ENCODE results near the gene LYZ.

The LYZ gene

GRCh38 chr12:69343357-69343756, 4.8 kb upstream of the LYZ start:
- H2BK5ac ChIP-seq (ENCODE audit: low read length): no peak overlapping the region
- WGBS, 2 donors (ENCODE audit: extremely low coverage in 2 of 2, insufficient read length in 2 of 2, insufficient replicate concordance in 1 of 2): no CpG with 5 or more reads among the region's 3 CpGs
- peaks cover 0 to 33% (median 0%) of the 10 kb centered on the region in 3 experiments for H3K27me3 ChIP-seq (ENCODE audit: control insufficient read depth in 3 of 3, insufficient read depth in 3 of 3, low read depth in 1 of 3, low read length in 3 of 3)
- no peaks in the 10 kb centered on the region for H3K9me3 ChIP-seq (replicated peaks in 1 of 2; ENCODE audit: control insufficient read depth in 2 of 2, insufficient read depth in 1 of 2, low read depth in 1 of 2, low read length in 2 of 2)
- H4K91ac ChIP-seq (ENCODE audit: low read depth, low read length, poor library complexity): no peak overlapping the region
- H3K23ac ChIP-seq (ENCODE audit: low read depth, low read length, poor library complexity): no peak overlapping the region
- H2AK5ac ChIP-seq (ENCODE audit: low read depth, low read length): no peak overlapping the region
- no peak overlapping the region for H3K9ac ChIP-seq (ENCODE audit: low read depth, low read length, poor library complexity)
- no peaks in the 10 kb centered on the region for H3K36me3 ChIP-seq (replicated peaks in 1 of 2; ENCODE audit: control insufficient read depth in 2 of 2, insufficient read depth in 2 of 2, low read length in 2 of 2)
- H3K14ac ChIP-seq (ENCODE audit: low read length): no peak overlapping the region
- DNase-seq (ENCODE audit: low spot score): no peak
- peaks cover 0 to 3% of the 10 kb centered on the region in 2 donors for H3K4me1 ChIP-seq (ENCODE audit: control insufficient read depth in 2 of 2, insufficient read depth in 1 of 2, low read depth in 1 of 2, low read length in 2 of 2)
- H3K27ac ChIP-seq (replicated peaks; ENCODE audit: low read length): no peak overlapping the region
- H4K8ac ChIP-seq (ENCODE audit: low read depth, low read length): no peak overlapping the region
- H2AFZ ChIP-seq (ENCODE audit: low read length): no peak overlapping the region
- no peak overlapping the region for H2BK120ac ChIP-seq (ENCODE audit: low read depth, low read length)
- H2BK15ac ChIP-seq (ENCODE audit: low read length): no peak overlapping the region
- H3K4me2 ChIP-seq (ENCODE audit: insufficient read depth, low read length, poor library complexity, severe bottlenecking): no peak overlapping the region
- no peak overlapping the region for H3K4me3 ChIP-seq (ENCODE audit: low read length in 2 of 2)
- no peak overlapping the region for H2BK12ac ChIP-seq (ENCODE audit: low read length)
- no peaks in the 10 kb centered on the region for H3K79me1 ChIP-seq (ENCODE audit: low read depth, low read length)
- no peak overlapping the region for H3K18ac ChIP-seq (ENCODE audit: low read length)
- no peak overlapping the region for H3K4ac ChIP-seq (ENCODE audit: low read length)

GRCh38 chr12:69343885-69344612, 4.1 kb upstream of the LYZ start:
- H3K27ac ChIP-seq (replicated peaks; ENCODE audit: low read length): no peak overlapping the region
- H3K4me3 ChIP-seq (ENCODE audit: low read length in 2 of 2): no peak overlapping the region
- DNase-seq (ENCODE audit: low spot score): no peak
- peaks cover 0 to 33% (median 0%) of the 10 kb centered on the region in 3 experiments for H3K27me3 ChIP-seq (ENCODE audit: control insufficient read depth in 3 of 3, insufficient read depth in 3 of 3, low read depth in 1 of 3, low read length in 3 of 3)
- no peaks in the 10 kb centered on the region for H3K9me3 ChIP-seq (replicated peaks in 1 of 2; ENCODE audit: control insufficient read depth in 2 of 2, insufficient read depth in 1 of 2, low read depth in 1 of 2, low read length in 2 of 2)
- H3K4me1 ChIP-seq (ENCODE audit: control insufficient read depth in 2 of 2, insufficient read depth in 1 of 2, low read depth in 1 of 2, low read length in 2 of 2): peaks cover 0 to 3% of the 10 kb centered on the region in 2 donors
- no peak overlapping the region for H3K23ac ChIP-seq (ENCODE audit: low read depth, low read length, poor library complexity)
- no peaks in the 10 kb centered on the region for H3K36me3 ChIP-seq (replicated peaks in 1 of 2; ENCODE audit: control insufficient read depth in 2 of 2, insufficient read depth in 2 of 2, low read length in 2 of 2)
- no peak overlapping the region for H3K4me2 ChIP-seq (ENCODE audit: insufficient read depth, low read length, poor library complexity, severe bottlenecking)
- H3K9ac ChIP-seq (ENCODE audit: low read depth, low read length, poor library complexity): no peak overlapping the region
- H2BK120ac ChIP-seq (ENCODE audit: low read depth, low read length): no peak overlapping the region
- H2BK5ac ChIP-seq (ENCODE audit: low read length): no peak overlapping the region
- H2BK15ac ChIP-seq (ENCODE audit: low read length): no peak overlapping the region
- H4K91ac ChIP-seq (ENCODE audit: low read depth, low read length, poor library complexity): no peak overlapping the region
- H3K79me1 ChIP-seq (ENCODE audit: low read depth, low read length): no peaks in the 10 kb centered on the region
- no peak overlapping the region for H2BK12ac ChIP-seq (ENCODE audit: low read length)
- no peak overlapping the region for H3K14ac ChIP-seq (ENCODE audit: low read length)
- no peak overlapping the region for H3K18ac ChIP-seq (ENCODE audit: low read length)
- no peak overlapping the region for H2AFZ ChIP-seq (ENCODE audit: low read length)
- no peak overlapping the region for H3K4ac ChIP-seq (ENCODE audit: low read length)
- H4K8ac ChIP-seq (ENCODE audit: low read depth, low read length): no peak overlapping the region
- WGBS, 2 donors (ENCODE audit: extremely low coverage in 2 of 2, insufficient read length in 2 of 2, insufficient replicate concordance in 1 of 2): no CpG with 5 or more reads among the region's 3 CpGs
- H2AK5ac ChIP-seq (ENCODE audit: low read depth, low read length): no peak overlapping the region

- no peak overlapping the region for H2AK5ac ChIP-seq (ENCODE audit: low read depth, low read length)
- H4K91ac ChIP-seq (ENCODE audit: low read depth, low read length, poor library complexity): no peak overlapping the region
- no peak overlapping the region for H3K27ac ChIP-seq (replicated peaks; ENCODE audit: low read length)
- H3K9me3 ChIP-seq (replicated peaks in 1 of 2; ENCODE audit: control insufficient read depth in 2 of 2, insufficient read depth in 1 of 2, low read depth in 1 of 2, low read length in 2 of 2): no peaks in the 10 kb centered on the region
- H3K27me3 ChIP-seq (ENCODE audit: control insufficient read depth in 3 of 3, insufficient read depth in 3 of 3, low read depth in 1 of 3, low read length in 3 of 3): peaks cover 0 to 33% (median 0%) of the 10 kb centered on the region in 3 experiments
- no peaks in the 10 kb centered on the region for H3K36me3 ChIP-seq (replicated peaks in 1 of 2; ENCODE audit: control insufficient read depth in 2 of 2, insufficient read depth in 2 of 2, low read length in 2 of 2)
- H4K8ac ChIP-seq (ENCODE audit: low read depth, low read length): no peak overlapping the region
- H2BK15ac ChIP-seq (ENCODE audit: low read length): no peak overlapping the region
- no CpG with 5 or more reads among the region's 2 CpGs for WGBS, 2 donors (ENCODE audit: extremely low coverage in 2 of 2, insufficient read length in 2 of 2, insufficient replicate concordance in 1 of 2)
- no peak overlapping the region for H3K23ac ChIP-seq (ENCODE audit: low read depth, low read length, poor library complexity)
- no peak overlapping the region for H2AFZ ChIP-seq (ENCODE audit: low read length)
- H3K4ac ChIP-seq (ENCODE audit: low read length): no peak overlapping the region
- H3K9ac ChIP-seq (ENCODE audit: low read depth, low read length, poor library complexity): no peak overlapping the region
- H3K14ac ChIP-seq (ENCODE audit: low read length): no peak overlapping the region
- H3K18ac ChIP-seq (ENCODE audit: low read length): no peak overlapping the region
- H2BK12ac ChIP-seq (ENCODE audit: low read length): no peak overlapping the region
- DNase-seq (ENCODE audit: low spot score): no peak
- no peak overlapping the region for H3K4me3 ChIP-seq (ENCODE audit: low read length in 2 of 2)
- H2BK5ac ChIP-seq (ENCODE audit: low read length): no peak overlapping the region
- no peak overlapping the region for H2BK120ac ChIP-seq (ENCODE audit: low read depth, low read length)
- H3K4me2 ChIP-seq (ENCODE audit: insufficient read depth, low read length, poor library complexity, severe bottlenecking): no peak overlapping the region
- no peaks in the 10 kb centered on the region for H3K79me1 ChIP-seq (ENCODE audit: low read depth, low read length)
- H3K4me1 ChIP-seq (ENCODE audit: control insufficient read depth in 2 of 2, insufficient read depth in 1 of 2, low read depth in 1 of 2, low read length in 2 of 2): peaks cover 0 to 3% of the 10 kb centered on the region in 2 donors
Measured at GRCh38 chr12:69345077-69345476, 3.1 kb upstream of the LYZ start.

- Histone ChIP-seq H4K91ac (ENCODE audit: low read depth, low read length, poor library complexity) (no peak overlapping the region), H3K9me3 (replicated peaks in 1 of 2; ENCODE audit: control insufficient read depth in 2 of 2, insufficient read depth in 1 of 2, low read depth in 1 of 2, low read length in 2 of 2) (no peaks in the 10 kb centered on the region), H3K18ac (ENCODE audit: low read length) (no peak overlapping the region), H3K27ac (replicated peaks; ENCODE audit: low read length) (no peak overlapping the region), H3K27me3 (ENCODE audit: control insufficient read depth in 3 of 3, insufficient read depth in 3 of 3, low read depth in 1 of 3, low read length in 3 of 3) (peaks cover 0 to 28% (median 0%) of the 10 kb centered on the region in 3 experiments), H2BK120ac (ENCODE audit: low read depth, low read length) (no peak overlapping the region), H4K8ac (ENCODE audit: low read depth, low read length) (no peak overlapping the region), H3K4me2 (ENCODE audit: insufficient read depth, low read length, poor library complexity, severe bottlenecking) (no peak overlapping the region), H3K23ac (ENCODE audit: low read depth, low read length, poor library complexity) (no peak overlapping the region), H2BK12ac (ENCODE audit: low read length) (no peak overlapping the region), H2AK5ac (ENCODE audit: low read depth, low read length) (no peak overlapping the region), H3K4me3 (ENCODE audit: low read length in 2 of 2) (no peak overlapping the region), H2BK15ac (ENCODE audit: low read length) (no peak overlapping the region), H3K14ac (ENCODE audit: low read length) (no peak overlapping the region), H3K79me1 (ENCODE audit: low read depth, low read length) (no peaks in the 10 kb centered on the region), H2AFZ (ENCODE audit: low read length) (no peak overlapping the region), H2BK5ac (ENCODE audit: low read length) (no peak overlapping the region), H3K36me3 (replicated peaks in 1 of 2; ENCODE audit: control insufficient read depth in 2 of 2, insufficient read depth in 2 of 2, low read length in 2 of 2) (no peaks in the 10 kb centered on the region), H3K4ac (ENCODE audit: low read length) (no peak overlapping the region), H3K9ac (ENCODE audit: low read depth, low read length, poor library complexity) (no peak overlapping the region), H3K4me1 (ENCODE audit: control insufficient read depth in 2 of 2, insufficient read depth in 1 of 2, low read depth in 1 of 2, low read length in 2 of 2) (peaks cover 0 to 3% of the 10 kb centered on the region in 2 donors)
- WGBS, 2 donors (ENCODE audit: extremely low coverage in 2 of 2, insufficient read length in 2 of 2, insufficient replicate concordance in 1 of 2): no CpG with 5 or more reads among the region's 1 CpG
- no peak for DNase-seq (ENCODE audit: low spot score)
Measured at GRCh38 chr12:69345742-69346141, 2.4 kb upstream of the LYZ start.

All from neuronal stem cell (in vitro differentiated cells).